Gastroesophageal sphincter (tissue), 4 donors: ENCODE results near the gene CACNA1F. TPM values are rescaled to one million over a fixed set of nuclear protein-coding genes. Genes with fewer than 3 reads are reported as not detected.

Experiments
- ATAC-seq: fragments of 150-250 bp; one replicate; pipeline ENCODE4 v1.9.1; 2016; ENCODE audit warnings: mild to moderate bottlenecking, moderate library complexity
- H3K27ac ChIP-seq, 4 donors: fragments of 200-600 bp; sonication (generic) in 3 of 4; 1 replicate in 3 of 4; 2 replicates in 1 of 4; pipeline ENCODE4 v1.5.1; 2016 to 2019
- H3K27me3 ChIP-seq: fragments of 200-600 bp; sonication (generic); one replicate; pipeline ENCODE4 v1.5.1; 2019
- H3K36me3 ChIP-seq, 2 donors: fragments of 200-600 bp; sonication (generic); one replicate each; pipeline ENCODE4 v1.5.1; 2019; ENCODE audit warnings: control low read depth in 1 of 2
- H3K4me1 ChIP-seq, 3 donors: fragments of 200-600 bp; sonication (generic); 1 replicate in 2 of 3; 2 replicates in 1 of 3; pipeline ENCODE4 v1.5.1; 2016 to 2019; ENCODE audit warnings: control low read depth in 2 of 3
- H3K4me3 ChIP-seq, 2 donors: fragments of 200-600 bp; sonication (generic); one replicate each; pipeline ENCODE4 v1.5.1; 2019; ENCODE audit warnings: mild to moderate bottlenecking in 1 of 2, moderate library complexity in 1 of 2
- H3K9me3 ChIP-seq, 3 donors: fragments of 200-600 bp; sonication (generic); one replicate each; pipeline ENCODE4 v1.5.1; 2017 to 2019; ENCODE audit warnings: control low read depth in 2 of 3
- EP300 ChIP-seq: sonication (generic); formaldehyde crosslinking; IDR thresholded peaks from one replicate; pipeline ENCODE4 v1.6.1; 2017; ENCODE audit warnings: antibody characterized with exemption, mild to moderate bottlenecking
- POLR2A ChIP-seq, 2 donors: fragments of 450-650 bp; IDR thresholded peaks; one replicate each; pipeline ENCODE4 v1.6.1; 2017; ENCODE audit warnings: antibody characterized with exemption in 2 of 2, mild to moderate bottlenecking in 2 of 2, moderate library complexity in 1 of 2
- POLR2AphosphoS5 ChIP-seq: sonication (generic); formaldehyde crosslinking; IDR thresholded peaks from one replicate; pipeline ENCODE4 v1.6.1; 2017; ENCODE audit warnings: antibody characterized with exemption
- WGBS, 2 donors: methylation state at CpG; one replicate each; pipeline ENCODE4 v1.1.5; 2018; ENCODE audit warnings: low coverage in 1 of 2; 5-methylcytosine and 5-hydroxymethylcytosine counted together
- total RNA-seq, 4 donors: library from RNA; depleted of rRNA; stranded (reverse); fragments of >200 nt; gene quantifications; one replicate each; pipeline ENCODE4 v1.1.0, GENCODE V29; 2016
- TF ChIP-seq, protein P1 (sequence below), 4 experiments: fragments of 200-600 bp in 2 of 4; fragments of 450-650 bp in 2 of 4; sonication (generic) in 1 of 4; IDR thresholded peaks; one replicate each; pipeline ENCODE4 v1.5.1; 2017 to 2019; ENCODE audit warnings: antibody characterized with exemption in 4 of 4, mild to moderate bottlenecking in 2 of 4, moderate library complexity in 2 of 4

The CACNA1F gene
- total RNA-seq, 4 donors from 2014 or later = 1.7 TPM; not detected in 3

DNA sequence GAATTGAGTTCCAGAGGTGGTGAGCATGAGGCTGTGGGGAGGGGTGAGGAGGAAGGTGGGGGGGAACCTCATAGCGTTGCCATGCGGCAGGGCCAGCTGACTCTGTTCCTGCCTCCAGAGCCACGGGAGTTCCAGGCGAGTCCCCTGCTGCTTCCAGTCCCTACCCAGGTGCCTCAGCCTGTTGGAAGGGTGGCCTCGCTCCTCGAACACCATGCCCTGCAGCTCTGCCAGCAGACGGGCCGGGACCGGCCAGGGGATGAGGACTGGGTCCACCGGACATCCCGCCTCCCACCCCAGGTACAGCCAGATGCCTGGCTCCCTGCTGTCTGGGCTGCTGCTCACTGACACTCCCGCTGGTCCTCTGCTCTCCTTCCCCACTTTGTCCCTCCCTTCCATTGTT, 10.0 kb upstream of the CACNA1F start:
- H3K4me1 ChIP-seq = peaks cover 0 to 5% (median 0%) of the 10 kb centered on the region in 3 donors
- ATAC-seq = no peak
- H3K27me3 ChIP-seq = no peaks in the 10 kb centered on the region
- TF ChIP-seq POLR2AphosphoS5 (no peak), POLR2A (IDR thresholded peaks at IDR 0.05) (no peak), EP300 (no peak)
- TF ChIP-seq, protein P1, sequence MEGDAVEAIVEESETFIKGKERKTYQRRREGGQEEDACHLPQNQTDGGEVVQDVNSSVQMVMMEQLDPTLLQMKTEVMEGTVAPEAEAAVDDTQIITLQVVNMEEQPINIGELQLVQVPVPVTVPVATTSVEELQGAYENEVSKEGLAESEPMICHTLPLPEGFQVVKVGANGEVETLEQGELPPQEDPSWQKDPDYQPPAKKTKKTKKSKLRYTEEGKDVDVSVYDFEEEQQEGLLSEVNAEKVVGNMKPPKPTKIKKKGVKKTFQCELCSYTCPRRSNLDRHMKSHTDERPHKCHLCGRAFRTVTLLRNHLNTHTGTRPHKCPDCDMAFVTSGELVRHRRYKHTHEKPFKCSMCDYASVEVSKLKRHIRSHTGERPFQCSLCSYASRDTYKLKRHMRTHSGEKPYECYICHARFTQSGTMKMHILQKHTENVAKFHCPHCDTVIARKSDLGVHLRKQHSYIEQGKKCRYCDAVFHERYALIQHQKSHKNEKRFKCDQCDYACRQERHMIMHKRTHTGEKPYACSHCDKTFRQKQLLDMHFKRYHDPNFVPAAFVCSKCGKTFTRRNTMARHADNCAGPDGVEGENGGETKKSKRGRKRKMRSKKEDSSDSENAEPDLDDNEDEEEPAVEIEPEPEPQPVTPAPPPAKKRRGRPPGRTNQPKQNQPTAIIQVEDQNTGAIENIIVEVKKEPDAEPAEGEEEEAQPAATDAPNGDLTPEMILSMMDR (IDR thresholded peaks at IDR 0.05) = no peak
- peaks cover 0 to 65% of the 10 kb centered on the region in 2 donors for H3K36me3 ChIP-seq
- no peaks in the 10 kb centered on the region for H3K9me3 ChIP-seq
- H3K4me3 ChIP-seq = no peak overlapping the region
- no peak overlapping the region for H3K27ac ChIP-seq
- WGBS, 2 donors = 87% methylated on average over 3 of the region's 12 CpGs; no CpG with 5 or more reads in 1 of the 2 donors

- H3K36me3 ChIP-seq = peaks cover 0 to 59% of the 10 kb centered on the region in 2 donors
- WGBS, 2 donors = 81 to 100% methylated on average over 1 to 4 of the region's 12 CpGs
- TF ChIP-seq EP300 (no peak), POLR2A (IDR thresholded peaks at IDR 0.05) (no peak), POLR2AphosphoS5 (no peak)
- TF ChIP-seq, protein P1 (IDR thresholded peaks at IDR 0.05) = no peak
- no peak overlapping the region for H3K27ac ChIP-seq
- no peaks in the 10 kb centered on the region for H3K9me3 ChIP-seq
- no peak for ATAC-seq
- H3K4me1 ChIP-seq = peaks cover 0 to 5% (median 0%) of the 10 kb centered on the region in 3 donors
- H3K27me3 ChIP-seq = no peaks in the 10 kb centered on the region
- no peak overlapping the region for H3K4me3 ChIP-seq
Observed at GRCh38 chrX:49242545-49243066, 9.5 kb upstream of the CACNA1F start.

DNA sequence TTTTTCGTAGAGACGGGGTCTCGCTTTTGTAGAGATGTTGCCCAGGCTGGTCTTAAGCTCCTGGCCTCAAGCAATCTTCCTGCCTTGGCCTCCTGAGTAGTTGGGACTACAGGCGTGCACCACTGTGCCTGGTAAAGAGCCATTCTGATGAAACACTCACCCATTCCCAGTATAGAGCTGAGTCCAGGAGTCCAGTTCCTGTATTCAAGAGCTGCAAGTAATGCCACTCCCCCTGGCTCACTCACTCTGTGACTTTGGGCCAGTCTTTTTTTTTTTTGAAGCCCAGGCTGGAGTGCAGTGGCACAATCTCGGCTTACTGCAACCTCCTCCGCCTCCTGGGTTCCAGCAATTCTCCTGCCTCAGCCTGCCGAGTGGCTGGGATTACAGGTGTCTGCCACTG, 5.6 kb upstream of the CACNA1F start:
- no peak overlapping the region for H3K4me3 ChIP-seq
- TF ChIP-seq, protein P1 (IDR thresholded peaks at IDR 0.05) = no peak
- TF ChIP-seq POLR2AphosphoS5 = no peak
- TF ChIP-seq POLR2A (IDR thresholded peaks at IDR 0.05) = no peak
- TF ChIP-seq EP300 = no peak
- H3K27me3 ChIP-seq = peaks cover 5% of the 10 kb centered on the region
- 60% methylated on average over 1 of the region's 7 CpGs; no CpG with 5 or more reads in 1 of the 2 donors for WGBS, 2 donors
- peaks cover 0 to 21% (median 0%) of the 10 kb centered on the region in 3 donors for H3K4me1 ChIP-seq
- no peaks in the 10 kb centered on the region for H3K9me3 ChIP-seq
- H3K36me3 ChIP-seq = peaks cover 0 to 23% of the 10 kb centered on the region in 2 donors
- ATAC-seq = no peak
- H3K27ac ChIP-seq = no peak overlapping the region

GRCh38 chrX:49237060-49237459, 3.9 kb upstream of the CACNA1F start:
- TF ChIP-seq POLR2A (IDR thresholded peaks at IDR 0.05) (no peak), POLR2AphosphoS5 (no peak), EP300 (no peak)
- TF ChIP-seq, protein P1 (IDR thresholded peaks at IDR 0.05) = no peak
- Histone ChIP-seq H3K27ac (no peak overlapping the region), H3K27me3 (peaks cover 5% of the 10 kb centered on the region), H3K9me3 (no peaks in the 10 kb centered on the region), H3K36me3 (peaks cover 0 to 6% of the 10 kb centered on the region in 2 donors), H3K4me1 (peaks cover 0 to 21% (median 0%) of the 10 kb centered on the region in 3 donors), H3K4me3 (no peak overlapping the region)
- no peak for ATAC-seq
- WGBS, 2 donors = 94% methylated on average over 2 of the region's 9 CpGs; no CpG with 5 or more reads in 1 of the 2 donors

GRCh38 chrX:49233887-49234555, 881 bp upstream of the CACNA1F start:
- TF ChIP-seq, protein P1 (IDR thresholded peaks at IDR 0.05) = no peak
- TF ChIP-seq EP300 = no peak
- no peak for TF ChIP-seq POLR2A (IDR thresholded peaks at IDR 0.05)
- no peak for TF ChIP-seq POLR2AphosphoS5
- no peak for ATAC-seq
- Histone ChIP-seq H3K36me3 (no peaks in the 10 kb centered on the region), H3K27me3 (peaks cover 15% of the 10 kb centered on the region), H3K27ac (no peak overlapping the region), H3K9me3 (no peaks in the 10 kb centered on the region), H3K4me3 (no peak overlapping the region), H3K4me1 (peaks cover 0 to 22% (median 0%) of the 10 kb centered on the region in 3 donors)
- no CpG with 5 or more reads among the region's 56 CpGs for WGBS, 2 donors
